GM21526 (cell line): ENCODE measurements around the gene ZNF473.
"Not testable (repeated sequence)": the region's sequence is repeated elsewhere in the genome, so short reads cannot be mapped to it uniquely, and the experiment has no call there.

Experiments used
- ATAC-seq: cut with Tn5 transposase; IDR thresholded peaks from one replicate; pipeline ENCODE4 v1.9.1; 2021; ENCODE audit warnings: moderate library complexity; ENCODE audit not compliant: unreplicated experiment, low FRiP score

ZNF473 gene

DNA sequence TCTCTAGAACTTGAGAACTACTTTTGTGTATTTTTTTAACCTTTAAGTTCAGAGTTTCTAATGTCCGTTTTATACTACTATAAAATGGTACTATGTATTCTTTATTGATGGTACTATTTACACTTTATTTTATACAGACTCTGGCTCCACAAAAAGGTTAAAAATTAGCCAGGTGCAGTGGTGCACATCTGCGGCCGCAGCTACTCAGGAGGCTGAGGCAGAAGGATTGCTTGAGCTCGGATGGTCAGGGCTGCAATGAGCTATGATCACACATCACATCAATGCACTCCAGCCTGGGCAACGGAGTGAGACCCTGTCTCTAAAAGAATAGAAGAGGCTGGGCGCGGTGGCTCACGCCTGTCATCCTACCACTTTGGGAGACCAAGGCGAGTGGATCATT, 66.0 kb downstream of the ZNF473 start:
- not testable (repeated sequence) for ATAC-seq

DNA sequence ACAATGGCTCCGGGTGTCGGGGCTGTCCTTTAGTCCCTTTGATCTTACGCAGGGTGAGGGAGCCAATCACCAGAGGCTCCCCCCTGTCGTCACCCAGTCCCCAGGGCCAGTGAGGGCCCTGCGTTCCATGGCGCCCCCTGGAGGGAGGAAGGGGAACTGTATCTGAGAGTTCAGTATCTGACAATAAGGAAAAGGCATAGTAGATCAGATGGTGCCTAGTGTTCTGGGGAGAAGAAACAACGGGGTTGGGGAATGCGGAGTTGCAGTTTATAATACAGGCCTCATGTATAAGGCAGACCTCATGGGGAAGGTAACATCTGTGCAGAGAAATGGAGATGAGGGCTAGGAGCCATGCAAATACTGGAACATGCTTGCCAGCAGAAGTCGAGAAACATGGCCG, 66.8 kb downstream of the ZNF473 start:
- ATAC-seq = not testable (repeated sequence)

DNA sequence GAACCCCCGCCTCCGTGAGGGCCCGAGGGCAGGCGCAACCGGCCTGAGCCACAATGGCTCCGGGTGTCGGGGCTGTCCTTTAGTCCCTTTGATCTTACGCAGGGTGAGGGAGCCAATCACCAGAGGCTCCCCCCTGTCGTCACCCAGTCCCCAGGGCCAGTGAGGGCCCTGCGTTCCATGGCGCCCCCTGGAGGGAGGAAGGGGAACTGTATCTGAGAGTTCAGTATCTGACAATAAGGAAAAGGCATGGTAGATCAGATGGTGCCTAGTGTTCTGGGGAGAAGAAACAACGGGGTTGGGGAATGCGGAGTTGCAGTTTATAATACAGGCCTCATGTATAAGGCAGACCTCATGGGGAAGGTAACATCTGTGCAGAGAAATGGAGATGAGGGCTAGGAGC, 72.1 kb downstream of the ZNF473 start:
- not testable (repeated sequence) for ATAC-seq

DNA sequence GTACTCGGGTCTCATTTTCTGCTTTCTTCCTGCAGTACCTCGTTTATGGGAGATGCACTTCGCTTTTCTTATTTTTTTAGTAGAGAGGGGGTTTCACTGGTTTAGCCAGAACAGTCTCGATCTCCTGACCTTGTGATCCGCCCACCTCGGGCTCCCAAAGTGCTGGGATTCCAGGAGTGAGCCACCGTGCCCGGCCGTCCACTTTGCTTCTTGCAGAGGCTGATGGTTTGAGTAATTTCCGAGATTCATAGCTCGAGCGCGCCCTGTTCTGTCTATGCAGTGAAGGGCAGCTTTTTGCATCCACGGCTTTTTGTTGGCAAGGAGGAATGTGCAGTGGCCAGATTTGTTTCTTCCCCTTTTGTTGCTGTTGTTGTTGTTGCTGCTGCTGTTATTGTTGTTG, 73.1 kb downstream of the ZNF473 start:
- ATAC-seq = not testable (repeated sequence)

DNA sequence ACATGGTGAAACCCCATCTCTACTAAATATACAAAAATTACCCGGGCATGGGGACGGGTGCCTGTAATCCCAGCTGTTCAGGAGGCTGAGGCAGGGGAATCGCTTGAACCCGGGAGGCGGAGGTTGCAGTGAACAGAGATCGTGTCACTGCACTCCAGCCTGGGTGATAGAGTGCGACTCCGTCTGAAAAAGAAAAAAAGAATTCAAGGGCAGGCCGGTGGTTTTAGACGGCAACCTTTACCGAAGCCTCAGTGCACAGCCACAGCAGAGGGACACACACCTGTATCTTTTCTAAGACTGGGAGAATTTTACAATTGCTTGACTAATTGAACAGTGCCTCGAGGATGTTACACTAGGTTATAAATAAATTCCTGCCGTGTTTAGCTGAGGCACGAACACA, 73.9 kb downstream of the ZNF473 start:
- ATAC-seq = not testable (repeated sequence)

GRCh38 chr19:50100946-50101345, 75.1 kb downstream of the ZNF473 start:
- not testable (repeated sequence) for ATAC-seq
